ENCODE data around the gene PATL1. TPM values are rescaled to one million over a fixed set of nuclear protein-coding genes. Genes with fewer than 3 reads are reported as not detected.
A peak's percentile ranks its signal among the peaks of the same experiment; 100 is the strongest.

The PATL1 gene
- polyA plus RNA-seq, 2 of the 4 experiments (the other 2 are of a cell fraction), result 40.6 to 61.4 TPM

- H3K4me3 ChIP-seq, result no peak overlapping the region
- H3K4me1 ChIP-seq, result peaks cover 17% of the 10 kb centered on the region
- CTCF ChIA-PET, result interaction anchor here (1.1 to 3.7 kb wide), 4 partner anchors 8 to 134 kb away, joined by 3 to 30 read pairs (median 4); no protein-coding TSS in a partner anchor
- no peak for TF ChIP-seq REST (IDR thresholded peaks at IDR 0.05)
- TF ChIP-seq MAZ (IDR thresholded peaks at IDR 0.05; ENCODE audit: borderline replicate concordance, low read depth, low read length), result no peak
- no peak for TF ChIP-seq ZFP36 (IDR thresholded peaks at IDR 0.05; ENCODE audit: borderline replicate concordance, partially characterized antibody)
- no peak for TF ChIP-seq KDM5A (IDR thresholded peaks at IDR 0.05)
- no peak for TF ChIP-seq JUNB (IDR thresholded peaks at IDR 0.05)
- no peak for TF ChIP-seq ZSCAN20 (CRISPR knock-in tag; IDR thresholded peaks at IDR 0.05)
- no peak for TF ChIP-seq ESRRA (IDR thresholded peaks at IDR 0.05; ENCODE audit: borderline replicate concordance, low read length)
- TF ChIP-seq GATA3 (IDR thresholded peaks at IDR 0.05; ENCODE audit: borderline replicate concordance), result no peak
- no peak for TF ChIP-seq PHF8 (IDR thresholded peaks at IDR 0.05; ENCODE audit: borderline replicate concordance, low read depth)
- no peak for TF ChIP-seq HES2 (IDR thresholded peaks at IDR 0.05)
- H3K9me3 ChIP-seq, result no peaks in the 10 kb centered on the region
- no peak overlapping the region for H3K27ac ChIP-seq
- 89% methylated on average over 11 of the region's 11 CpGs for WGBS (ENCODE audit: missing lambda C conversion rate)
- FAIRE-seq (no peak), DNase-seq (ENCODE audit: low read depth in 1 of 2, low spot score in 1 of 2) (no peak), ATAC-seq (no peak)
- no peak overlapping the region for H3K4me2 ChIP-seq
- POLR2A ChIA-PET, result no interaction called here
These were observed 2.6 kb upstream of the PATL1 start for GRCh38 chr11:59671471-59671870.

- Histone ChIP-seq H3K9me3 (no peaks in the 10 kb centered on the region), H3K4me1 (peaks cover 17% of the 10 kb centered on the region), H3K4me2 (peak overlapping the region; percentile 77), H3K4me3 (peak overlapping the region; percentile 90), H3K27ac (peak overlapping the region; percentile 92 to 98)
- FAIRE-seq (no peak), DNase-seq (ENCODE audit: low read depth in 1 of 2, low spot score in 1 of 2) (peak in 1 of 2 experiments; percentile 21), ATAC-seq (peak; percentile 28 to 44; a peak in 5 of 6 replicates)
- ChIA-PET POLR2A (interaction anchor here (0.5 to 2.4 kb wide), 29 partner anchors 8 to 587 kb away, joined by 3 to 43 read pairs (median 5); partner anchors contain the start of genes DTX4, MRPL16, OSBP and STX3), CTCF (interaction anchor here (0.6 to 3.7 kb wide), 13 partner anchors 9 to 498 kb away, joined by 3 to 30 read pairs (median 4); partner anchors contain the start of gene DTX4)
- TF ChIP-seq CEBPB (IDR thresholded peaks at IDR 0.05), result peak; percentile 77 to 89; a peak in 3 of 4 replicates
- TF ChIP-seq MAX (IDR thresholded peaks at IDR 0.05), result peak; percentile 79
- peak; percentile 89 for TF ChIP-seq E2F6 (IDR thresholded peaks at IDR 0.05; ENCODE audit: borderline replicate concordance, low read depth)
- no peak for TF ChIP-seq ESRRA (IDR thresholded peaks at IDR 0.05; ENCODE audit: borderline replicate concordance, low read length)
- WGBS (ENCODE audit: missing lambda C conversion rate), result 12% methylated on average over 22 of the region's 22 CpGs
These were observed 773 bp upstream of the PATL1 start for GRCh38 chr11:59669611-59670009.

GRCh38 chr11:59668188-59668949, 468 bp downstream of the PATL1 start:
- FAIRE-seq (no peak), ATAC-seq (peak; percentile 58 to 71), DNase-seq (ENCODE audit: low read depth in 1 of 2, low spot score in 1 of 2) (peak; percentile 55 to 63)
- H3K4me3 ChIP-seq, result peak overlapping the region; percentile 90
- H3K4me1 ChIP-seq, result peaks cover 17% of the 10 kb centered on the region
- ChIA-PET POLR2A (interaction anchor here (0.6 to 2.4 kb wide), 28 partner anchors 9 to 1107 kb away, joined by 3 to 43 read pairs (median 5); partner anchors contain the start of genes DTX4, MRPL16, OSBP and STX3), CTCF (interaction anchor here (0.5 to 3.7 kb wide), 9 partner anchors 8 to 497 kb away, joined by 3 to 30 read pairs (median 4); partner anchors contain the start of gene DTX4)
- peak overlapping the region; percentile 92 to 98 for H3K27ac ChIP-seq
- H3K9me3 ChIP-seq, result no peaks in the 10 kb centered on the region
- peak overlapping the region; percentile 91 for H3K4me2 ChIP-seq
- TF ChIP-seq MAZ (IDR thresholded peaks at IDR 0.05; ENCODE audit: borderline replicate concordance, low read depth, low read length) (no peak), CEBPB (IDR thresholded peaks at IDR 0.05) (peak in 1 of 2 experiments; percentile 54; a peak in 2 of 4 replicates), PHF8 (IDR thresholded peaks at IDR 0.05; ENCODE audit: borderline replicate concordance, low read depth) (0 out of 2 replicates have a peak, but pooled peaks have one; percentile 46), RARB (CRISPR knock-in tag; IDR thresholded peaks at IDR 0.05) (no peak)
- WGBS (ENCODE audit: missing lambda C conversion rate), result 2% methylated on average over 15 of the region's 39 CpGs
